Neutrophil (primary cell): ENCODE measurements around the gene VPS18.

ENCODE experiments used
- H3K27ac ChIP-seq: fragments of 200-600 bp; sonication (generic); 2 replicates; pipeline ENCODE4 v1.5.1; 2016; ENCODE audit warnings: mild to moderate bottlenecking, moderate library complexity
- H3K27me3 ChIP-seq: fragments of 200-600 bp; sonication (generic); 2 replicates; pipeline ENCODE4 v1.6.0; 2016; ENCODE audit warnings: mild to moderate bottlenecking
- H3K36me3 ChIP-seq: fragments of 200-600 bp; sonication (generic); 2 replicates; pipeline ENCODE4 v1.5.1; 2017
- H3K4me1 ChIP-seq, 2 experiments: fragments of 200-600 bp in 1 of 2; sonication (generic) in 1 of 2; 1 replicate in 1 of 2; 2 replicates in 1 of 2; pipeline versions ENCODE4 v1.5.1 to v1.6.1; 2013 to 2016; ENCODE audit warnings: low read depth in 1 of 2, low read length in 1 of 2, mild to moderate bottlenecking in 1 of 2, moderate library complexity in 1 of 2; ENCODE audit not compliant: control insufficient read depth in 1 of 2, insufficient read depth in 1 of 2
- H3K4me3 ChIP-seq, 2 experiments: fragments of 200-600 bp in 1 of 2; sonication (generic) in 1 of 2; 1 replicate in 1 of 2; 2 replicates in 1 of 2; pipeline ENCODE4 v1.5.1; 2013 to 2016; ENCODE audit warnings: low read depth in 1 of 2, low read length in 1 of 2, mild to moderate bottlenecking in 1 of 2, moderate library complexity in 1 of 2
- H3K9me3 ChIP-seq: fragments of 200-600 bp; sonication (generic); 2 replicates; pipeline ENCODE4 v1.5.1; 2016
- TF ChIP-seq, protein P1 (sequence below): fragments of 200-600 bp; sonication (generic); IDR thresholded peaks from 2 replicates; pipeline ENCODE4 v1.5.1; 2016; ENCODE audit warnings: antibody characterized with exemption

Gene VPS18

DNA sequence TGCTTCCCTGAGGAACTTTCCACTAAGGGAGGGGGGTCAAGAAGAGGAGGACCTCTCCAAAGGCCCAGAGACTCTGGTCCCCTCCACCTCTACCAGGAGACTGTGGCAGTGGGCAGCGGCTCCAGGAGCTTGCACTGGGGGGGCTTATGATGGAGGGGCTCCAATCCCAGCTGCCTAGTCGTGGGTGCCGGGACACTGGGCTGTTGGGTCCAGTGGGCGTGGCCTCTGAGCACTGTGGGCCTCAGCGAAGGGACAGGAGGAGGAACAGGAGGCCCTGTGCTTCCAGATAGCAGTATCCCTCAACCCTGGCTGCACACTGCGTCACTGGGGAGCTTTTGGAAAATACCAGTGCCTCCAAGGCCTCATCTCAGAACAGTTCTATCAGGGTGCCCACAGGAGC lies 21.4 kb downstream of the VPS18 start:
- Histone ChIP-seq H3K4me1 (peaks cover 0 to under 1% of the 10 kb centered on the region in 2 experiments), H3K9me3 (no peaks in the 10 kb centered on the region), H3K27me3 (no peaks in the 10 kb centered on the region), H3K27ac (no peak overlapping the region), H3K4me3 (no peak overlapping the region), H3K36me3 (no peaks in the 10 kb centered on the region)
- TF ChIP-seq, protein P1, sequence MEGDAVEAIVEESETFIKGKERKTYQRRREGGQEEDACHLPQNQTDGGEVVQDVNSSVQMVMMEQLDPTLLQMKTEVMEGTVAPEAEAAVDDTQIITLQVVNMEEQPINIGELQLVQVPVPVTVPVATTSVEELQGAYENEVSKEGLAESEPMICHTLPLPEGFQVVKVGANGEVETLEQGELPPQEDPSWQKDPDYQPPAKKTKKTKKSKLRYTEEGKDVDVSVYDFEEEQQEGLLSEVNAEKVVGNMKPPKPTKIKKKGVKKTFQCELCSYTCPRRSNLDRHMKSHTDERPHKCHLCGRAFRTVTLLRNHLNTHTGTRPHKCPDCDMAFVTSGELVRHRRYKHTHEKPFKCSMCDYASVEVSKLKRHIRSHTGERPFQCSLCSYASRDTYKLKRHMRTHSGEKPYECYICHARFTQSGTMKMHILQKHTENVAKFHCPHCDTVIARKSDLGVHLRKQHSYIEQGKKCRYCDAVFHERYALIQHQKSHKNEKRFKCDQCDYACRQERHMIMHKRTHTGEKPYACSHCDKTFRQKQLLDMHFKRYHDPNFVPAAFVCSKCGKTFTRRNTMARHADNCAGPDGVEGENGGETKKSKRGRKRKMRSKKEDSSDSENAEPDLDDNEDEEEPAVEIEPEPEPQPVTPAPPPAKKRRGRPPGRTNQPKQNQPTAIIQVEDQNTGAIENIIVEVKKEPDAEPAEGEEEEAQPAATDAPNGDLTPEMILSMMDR = no peak

DNA sequence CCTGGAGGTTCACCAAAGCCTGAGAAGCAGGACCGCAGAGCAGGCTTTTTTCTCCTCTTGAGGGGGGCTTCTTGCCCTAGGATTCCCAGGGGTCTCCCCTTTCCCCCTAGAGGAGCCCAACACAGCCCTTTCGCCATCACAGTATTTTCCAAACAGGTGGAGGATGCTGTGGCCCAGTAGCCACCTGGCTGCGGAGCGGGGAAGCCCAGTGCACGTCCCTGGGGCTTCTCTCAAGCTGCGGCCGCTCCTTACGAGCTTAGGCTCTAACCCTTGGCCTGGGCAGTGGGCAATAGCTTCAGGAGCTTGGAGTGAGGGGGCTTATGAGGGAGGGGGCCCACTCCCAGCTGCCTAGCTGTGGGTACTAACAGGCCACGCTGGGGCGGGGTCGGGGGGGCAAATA lies 23.3 kb downstream of the VPS18 start:
- H3K27ac ChIP-seq = no peak overlapping the region

DNA sequence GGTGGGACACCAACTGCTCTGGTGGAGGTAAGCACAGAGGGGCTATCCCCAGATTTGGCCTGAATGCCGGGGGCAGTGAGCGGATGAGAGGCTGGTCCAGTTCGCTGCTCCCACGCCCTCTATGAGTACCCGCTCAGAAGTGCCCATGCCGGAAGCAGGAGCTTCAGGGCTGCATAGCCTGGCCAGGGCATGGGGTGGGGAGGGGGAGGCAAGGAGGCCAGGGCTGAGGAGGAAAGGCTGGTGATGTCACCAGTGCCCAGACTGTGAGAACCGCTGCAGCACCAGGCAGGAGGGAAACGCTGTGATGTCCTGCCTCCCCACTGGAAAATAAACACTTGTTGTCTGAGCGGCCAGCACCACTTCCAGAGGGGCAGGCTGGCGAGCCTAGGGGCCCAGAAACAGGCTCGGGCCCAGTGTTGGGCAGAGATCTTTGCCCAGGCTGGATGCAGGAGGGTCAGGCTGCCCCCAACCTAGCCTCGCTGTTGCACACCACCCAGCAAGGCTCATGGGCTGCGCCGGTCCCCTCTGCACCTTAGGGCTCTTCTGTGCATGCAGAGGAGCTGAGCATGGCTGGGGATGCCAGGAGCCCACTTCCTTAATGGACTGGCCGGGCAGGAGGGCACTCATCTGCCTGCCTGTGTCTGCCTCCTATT lies 24.0 kb downstream of the VPS18 start:
- Histone ChIP-seq H3K4me3 (no peak overlapping the region), H3K9me3 (no peaks in the 10 kb centered on the region), H3K4me1 (no peaks in the 10 kb centered on the region), H3K27me3 (peaks cover 18% of the 10 kb centered on the region), H3K36me3 (no peaks in the 10 kb centered on the region), H3K27ac (no peak overlapping the region)
- TF ChIP-seq, protein P1 = no peak

More for the DNA sequence above, 23.3 kb downstream of the VPS18 start:
- Histone ChIP-seq H3K9me3 (no peaks in the 10 kb centered on the region), H3K4me1 (no peaks in the 10 kb centered on the region), H3K4me3 (no peak overlapping the region), H3K36me3 (no peaks in the 10 kb centered on the region), H3K27me3 (peaks cover 11% of the 10 kb centered on the region)
- TF ChIP-seq, protein P1 = no peak

DNA sequence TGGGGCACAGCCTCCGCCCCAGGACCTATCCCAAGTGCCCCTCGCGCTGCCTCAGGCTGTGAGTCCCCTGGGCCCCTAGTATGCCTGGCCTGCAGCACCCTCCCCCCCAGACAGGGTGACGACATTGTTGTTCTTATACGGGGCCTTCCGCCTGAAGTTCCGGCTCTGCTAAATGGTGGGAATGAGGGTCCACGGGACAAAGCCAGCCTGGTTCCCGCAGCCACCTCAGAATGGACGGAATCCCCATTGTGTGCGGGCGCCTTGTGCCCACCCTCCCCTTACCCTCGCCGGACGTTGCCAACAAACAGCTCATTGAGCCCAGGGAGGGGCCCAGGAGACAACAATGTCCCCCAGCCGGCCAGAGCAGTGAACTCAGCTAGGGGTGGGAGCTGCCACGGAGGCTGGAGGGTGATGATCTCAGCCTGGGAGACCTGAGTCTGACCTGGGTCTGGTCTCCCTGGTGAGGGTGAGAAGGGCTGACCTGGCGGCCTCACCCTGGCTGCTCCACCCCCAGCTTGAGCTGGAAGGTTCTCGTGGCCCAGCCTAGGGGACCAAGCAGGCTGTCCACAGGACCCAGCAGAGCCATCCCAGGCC lies 24.6 kb downstream of the VPS18 start:
- Histone ChIP-seq H3K4me3 (no peak overlapping the region), H3K36me3 (no peaks in the 10 kb centered on the region), H3K27me3 (peaks cover 25% of the 10 kb centered on the region), H3K4me1 (no peaks in the 10 kb centered on the region), H3K27ac (no peak overlapping the region), H3K9me3 (no peaks in the 10 kb centered on the region)
- TF ChIP-seq, protein P1 = no peak

DNA sequence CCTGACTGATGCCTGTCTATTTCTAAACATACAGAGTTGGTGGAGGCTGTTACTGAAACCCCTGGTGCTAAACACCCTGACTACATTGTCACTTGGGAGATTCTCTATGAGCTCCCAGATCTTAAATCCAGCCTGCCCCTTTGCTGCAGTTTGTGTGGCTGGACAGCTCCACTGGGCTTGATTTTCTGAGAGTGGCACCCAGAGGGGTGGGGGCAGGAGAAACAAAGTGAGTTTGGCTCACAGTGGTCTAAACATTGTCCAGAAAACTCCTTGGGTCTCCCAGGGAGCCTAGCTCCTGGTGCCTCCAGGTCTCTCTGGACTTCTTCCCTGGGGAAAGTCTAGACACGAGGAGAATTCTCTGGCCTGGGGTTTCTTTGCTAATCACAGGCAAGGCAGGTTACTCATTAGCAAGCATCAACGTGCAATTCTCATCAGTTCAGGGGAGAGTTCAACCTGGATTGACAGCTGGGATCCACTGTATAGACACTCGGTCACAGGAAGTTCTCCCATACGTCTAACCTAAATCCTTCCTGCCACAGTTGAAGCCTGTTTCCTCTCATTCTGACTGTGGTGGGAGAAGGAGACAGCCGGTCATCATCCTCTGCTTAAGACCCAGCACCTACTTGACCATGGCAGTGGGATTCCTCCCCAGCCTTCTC lies 27.8 kb downstream of the VPS18 start:
- TF ChIP-seq, protein P1 = no peak
- Histone ChIP-seq H3K27ac (no peak overlapping the region), H3K27me3 (peaks cover 56% of the 10 kb centered on the region)

More for the DNA sequence above, 27.8 kb downstream of the VPS18 start:
- H3K4me1 ChIP-seq = peaks cover 10 to 13% of the 10 kb centered on the region in 2 experiments
- no peaks in the 10 kb centered on the region for H3K9me3 ChIP-seq
- no peaks in the 10 kb centered on the region for H3K36me3 ChIP-seq
- H3K4me3 ChIP-seq = no peak overlapping the region
